Measurements from ENCODE around the gene ZBTB45. TPM values are rescaled to one million over a fixed set of nuclear protein-coding genes. Genes with fewer than 3 reads are reported as not detected.

The ZBTB45 gene
- total RNA-seq, 2 experiments from 2014 or later = 18.9 to 19.5 TPM

DNA sequence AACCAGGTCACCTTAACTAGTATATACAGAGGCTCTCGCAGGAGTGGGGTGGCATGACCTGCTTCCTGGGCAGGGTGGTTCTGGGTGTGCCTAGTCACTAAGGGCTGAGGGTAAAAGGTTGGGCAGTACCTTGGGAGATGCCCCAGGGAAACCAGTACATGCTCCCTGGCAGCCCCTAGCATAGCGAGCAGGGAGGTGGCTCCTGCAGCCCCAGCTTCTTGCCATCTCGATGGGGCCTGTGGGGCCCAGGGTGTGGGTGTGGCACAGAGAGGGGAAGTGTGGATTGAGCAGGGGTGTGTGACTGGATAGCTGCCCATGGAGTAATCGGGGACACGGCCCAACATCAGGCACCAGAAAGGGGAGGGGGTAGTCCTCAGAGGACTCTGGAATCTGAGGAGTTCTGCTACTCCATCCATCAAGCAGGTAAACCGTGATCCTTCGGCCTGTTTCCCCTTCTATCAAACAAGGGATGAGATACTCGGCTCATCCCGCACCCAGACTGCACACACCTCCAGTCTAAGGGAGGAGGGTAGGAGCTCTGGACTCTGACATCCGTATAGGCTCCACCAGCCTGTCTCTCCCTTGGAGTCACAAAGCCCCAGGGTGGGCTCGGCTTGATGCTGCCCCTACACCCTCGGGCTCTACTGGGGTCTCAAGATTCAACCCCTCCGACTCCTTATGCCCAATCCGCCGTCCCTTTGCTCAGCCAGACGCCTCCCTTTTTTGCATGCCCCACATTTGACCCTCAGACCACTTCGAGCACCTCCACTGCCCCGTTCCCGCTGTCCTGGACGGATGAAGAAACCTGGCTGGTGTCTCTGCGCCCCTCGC lies 1.1 kb downstream of the ZBTB45 start:
- Mint-ChIP-seq H3K4me1 (peaks cover 38% of the 10 kb centered on the region), H3K27ac (peak overlapping the region; percentile 92), H3K9me3 (no peaks in the 10 kb centered on the region), H3K36me3 (peaks cover 20% of the 10 kb centered on the region), H3K27me3 (no peaks in the 10 kb centered on the region), H3K4me3 (peak overlapping the region; percentile 99)
- POLR2A ChIA-PET = interaction anchor here (0.7 to 4.3 kb wide), 14 partner anchors 10 to 240 kb away, joined by 3 to 63 read pairs (median 6); partner anchors contain the start of genes CHMP2A, TRIM28, ZNF446 and ZNF497
- ATAC-seq (ENCODE audit: low read depth) (no peak), DNase-seq (no peak)

DNA sequence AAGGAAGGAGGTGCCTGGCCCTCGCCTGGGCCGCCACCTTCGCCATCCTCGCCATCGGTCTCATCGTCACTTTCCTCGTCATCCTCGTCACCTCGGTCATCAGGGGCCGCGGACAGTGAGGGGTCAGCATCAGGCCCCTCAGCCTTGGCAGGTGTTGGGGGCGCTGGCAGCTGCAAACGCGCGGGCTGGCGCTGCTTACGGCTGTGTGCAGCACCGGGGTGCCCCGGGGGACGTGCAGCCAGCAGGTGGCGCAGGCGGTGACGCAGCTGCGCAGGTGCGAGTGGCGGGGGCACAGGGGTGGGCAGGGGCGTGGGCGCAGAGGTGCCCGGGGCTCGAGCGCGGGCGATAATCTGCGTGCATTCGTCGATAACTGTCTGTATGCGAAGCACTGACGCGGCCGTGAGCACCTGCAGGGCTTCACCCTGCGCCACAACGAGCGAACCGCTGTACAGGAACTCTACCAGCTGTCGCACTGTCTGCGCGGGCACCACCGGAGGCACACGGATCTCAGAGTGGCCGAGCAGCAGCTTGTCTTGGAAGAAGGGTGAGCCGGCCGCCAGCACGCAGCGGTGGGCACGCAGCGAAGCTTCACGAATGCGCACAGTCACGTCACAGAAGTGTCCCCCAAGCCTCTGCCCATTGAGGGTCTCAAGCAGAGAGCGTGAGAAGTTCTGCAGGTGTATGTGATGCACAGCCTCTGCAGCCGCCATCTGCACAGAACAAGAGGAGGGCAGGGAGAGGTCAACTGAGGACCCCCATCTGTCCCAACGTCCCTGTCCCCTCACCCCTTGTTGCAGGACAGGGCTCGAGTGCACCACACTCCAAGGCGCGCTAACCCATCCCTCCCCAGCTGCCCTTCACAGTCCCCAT lies 2.4 kb downstream of the ZBTB45 start:
- no peak for DNase-seq
- Mint-ChIP-seq H3K4me1 (peaks cover 38% of the 10 kb centered on the region), H3K9me3 (no peaks in the 10 kb centered on the region), H3K27me3 (no peaks in the 10 kb centered on the region), H3K36me3 (peaks cover 20% of the 10 kb centered on the region), H3K27ac (peak overlapping the region; percentile 16), H3K4me3 (peak overlapping the region; percentile 25)
- POLR2A ChIA-PET = interaction anchor here (1.5 to 4.3 kb wide), 3 partner anchors 37 to 63 kb away, joined by 10 to 63 read pairs (median 37); partner anchors contain the start of gene CHMP2A
- no peak for ATAC-seq (ENCODE audit: low read depth)

DNA sequence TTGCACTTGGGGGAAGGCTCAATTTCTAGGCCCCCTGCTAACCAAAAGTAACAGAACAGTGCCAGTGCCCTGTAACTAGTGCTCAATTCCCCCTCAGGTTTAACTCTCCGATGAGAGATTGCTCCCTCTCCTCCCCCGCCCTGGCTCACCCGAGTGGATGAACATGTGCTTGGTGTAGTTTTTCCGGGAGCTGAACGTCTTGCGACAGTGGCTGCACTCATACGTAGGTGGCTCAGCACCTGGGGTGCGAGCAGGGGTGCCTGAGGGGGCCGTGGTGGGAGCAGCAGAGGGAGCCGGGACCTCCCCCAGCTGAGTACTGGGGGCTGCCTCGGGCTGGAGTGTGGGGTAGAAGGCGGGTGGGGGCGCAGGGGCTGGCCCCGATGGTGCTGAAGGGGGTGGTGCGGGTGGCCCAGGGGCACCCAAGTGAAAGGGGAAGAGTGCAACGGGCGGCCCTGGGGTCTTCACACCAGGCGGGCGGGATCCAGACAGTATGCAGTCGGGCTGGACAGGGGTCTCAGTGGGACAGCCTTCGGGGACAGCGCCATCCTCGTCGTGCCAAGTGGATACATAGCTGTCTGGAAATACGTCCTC lies 3.3 kb downstream of the ZBTB45 start:
- DNase-seq = no peak
- no peaks in the 10 kb centered on the region for H3K9me3 Mint-ChIP-seq
- H3K36me3 Mint-ChIP-seq = peaks cover 20% of the 10 kb centered on the region
- H3K27me3 Mint-ChIP-seq = no peaks in the 10 kb centered on the region
- H3K27ac Mint-ChIP-seq = peak overlapping the region; percentile 78
- ATAC-seq (ENCODE audit: low read depth) = no peak
- POLR2A ChIA-PET = no interaction called here
- peaks cover 38% of the 10 kb centered on the region for H3K4me1 Mint-ChIP-seq
- H3K4me3 Mint-ChIP-seq = peak overlapping the region; percentile 90

DNA sequence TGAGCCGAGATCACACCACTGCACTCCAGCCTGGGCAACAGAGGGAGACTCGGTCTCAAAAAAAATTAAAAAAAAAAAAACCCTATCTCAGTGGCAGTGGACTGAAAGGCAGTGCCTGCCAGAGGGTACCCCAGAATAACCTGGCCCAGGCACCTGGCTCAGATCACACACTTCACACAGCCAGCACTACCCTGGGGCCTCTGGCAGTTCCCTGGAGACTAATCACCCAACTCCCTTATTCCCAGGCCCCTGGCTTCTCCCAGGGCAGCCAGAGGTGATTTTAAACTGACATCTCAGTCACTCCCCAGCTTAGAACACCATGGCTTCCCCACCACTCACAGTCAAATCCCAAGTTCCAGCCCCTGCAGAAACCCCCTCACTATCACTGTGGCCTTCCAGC lies 4.4 kb downstream of the ZBTB45 start:
- Mint-ChIP-seq H3K4me1 (peaks cover 34% of the 10 kb centered on the region), H3K9me3 (no peaks in the 10 kb centered on the region), H3K4me3 (peak overlapping the region; percentile 90)

DNA sequence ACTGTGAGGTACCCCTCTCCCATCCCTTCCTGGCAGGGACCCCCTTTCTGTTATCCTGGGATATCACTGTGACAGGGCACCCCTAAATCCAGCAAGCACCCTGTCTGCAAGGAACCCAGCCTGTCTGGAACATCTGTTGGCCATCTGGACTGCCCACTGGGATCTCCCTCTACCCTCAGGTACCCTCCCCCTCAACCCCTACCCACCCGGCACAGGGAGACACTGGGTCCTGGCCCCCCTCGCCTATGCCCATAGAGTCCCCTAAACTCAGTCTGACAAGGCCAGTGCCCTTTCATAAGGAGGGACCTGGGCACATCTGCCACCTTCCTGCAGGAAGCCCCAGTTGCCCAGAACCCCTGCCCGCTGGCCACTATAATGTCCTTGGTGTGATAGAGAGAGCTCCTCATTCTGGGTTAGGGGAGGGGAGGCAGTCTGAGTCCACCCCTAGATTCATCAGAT lies 5.0 kb downstream of the ZBTB45 start:
- H3K4me1 Mint-ChIP-seq = peaks cover 29% of the 10 kb centered on the region
- H3K36me3 Mint-ChIP-seq = peaks cover 19% of the 10 kb centered on the region
- H3K9me3 Mint-ChIP-seq = no peaks in the 10 kb centered on the region
- peak overlapping the region; percentile 93 for H3K27ac Mint-ChIP-seq
- ATAC-seq (ENCODE audit: low read depth) (no peak), DNase-seq (no peak)
- H3K27me3 Mint-ChIP-seq = no peaks in the 10 kb centered on the region
- POLR2A ChIA-PET = interaction anchor here (0.8 to 1.8 kb wide), 12 partner anchors 13 to 332 kb away, joined by 3 to 25 read pairs (median 4); partner anchors contain the start of genes CHMP2A, TRIM28, ZNF274 and ZSCAN22
- peak overlapping the region; percentile 90 for H3K4me3 Mint-ChIP-seq

More for the DNA sequence above, 4.4 kb downstream of the ZBTB45 start:
- ATAC-seq (ENCODE audit: low read depth) = no peak
- POLR2A ChIA-PET = interaction anchor here (1.2 to 1.8 kb wide), 2 partner anchors 29 to 332 kb away, joined by 4 to 9 read pairs; partner anchors contain the start of genes TRIM28 and ZNF274
- Mint-ChIP-seq H3K27ac (peak overlapping the region; percentile 78), H3K36me3 (peaks cover 20% of the 10 kb centered on the region), H3K27me3 (no peaks in the 10 kb centered on the region)
- DNase-seq = no peak

DNA sequence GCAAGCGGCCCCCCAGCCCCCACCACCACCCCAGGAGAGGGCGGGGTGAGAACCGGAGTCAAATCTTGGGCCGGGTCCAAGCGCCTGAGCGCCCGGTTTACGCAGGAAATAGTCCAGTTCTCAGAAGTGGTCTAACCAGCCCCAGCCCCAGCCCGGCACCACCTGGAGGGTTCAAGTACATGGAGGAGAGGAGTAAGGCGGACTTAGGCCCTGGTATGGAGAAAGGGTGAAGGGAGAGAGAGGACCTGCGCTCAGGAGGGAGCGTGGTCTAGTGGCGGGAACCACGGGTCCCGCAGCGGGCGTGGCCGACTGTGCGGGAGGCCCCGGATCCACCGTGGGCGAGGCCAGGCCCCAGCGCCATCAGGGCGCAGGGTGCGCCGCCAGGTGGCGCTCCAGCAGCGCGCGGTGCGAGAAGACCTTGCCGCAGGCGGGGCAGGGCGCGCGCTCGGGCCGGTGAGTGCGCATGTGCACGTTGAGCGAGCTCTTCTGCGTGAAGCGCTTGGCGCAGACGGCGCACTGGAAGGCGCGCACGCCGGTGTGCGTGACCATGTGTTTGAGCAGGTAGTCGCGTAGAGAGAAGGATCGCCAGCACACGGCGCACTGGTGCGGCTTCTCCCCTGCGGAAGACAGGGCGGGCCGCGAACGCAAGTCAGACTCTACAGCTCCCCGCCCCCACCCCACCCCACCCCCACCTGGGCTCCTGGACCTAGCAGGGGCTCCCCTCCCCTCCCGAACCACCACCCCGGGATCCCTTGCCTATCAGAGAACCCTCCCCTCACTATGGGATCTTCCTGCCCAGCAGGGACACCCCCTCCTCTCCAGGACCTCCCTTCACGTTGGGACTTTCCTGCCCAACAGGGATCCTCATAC lies 5.7 kb downstream of the ZBTB45 start:
- POLR2A ChIA-PET = interaction anchor here (0.6 to 1.8 kb wide), 18 partner anchors 9 to 331 kb away, joined by 3 to 25 read pairs (median 4); partner anchors contain the start of genes CHMP2A, TRIM28, UBE2M and ZNF274

DNA sequence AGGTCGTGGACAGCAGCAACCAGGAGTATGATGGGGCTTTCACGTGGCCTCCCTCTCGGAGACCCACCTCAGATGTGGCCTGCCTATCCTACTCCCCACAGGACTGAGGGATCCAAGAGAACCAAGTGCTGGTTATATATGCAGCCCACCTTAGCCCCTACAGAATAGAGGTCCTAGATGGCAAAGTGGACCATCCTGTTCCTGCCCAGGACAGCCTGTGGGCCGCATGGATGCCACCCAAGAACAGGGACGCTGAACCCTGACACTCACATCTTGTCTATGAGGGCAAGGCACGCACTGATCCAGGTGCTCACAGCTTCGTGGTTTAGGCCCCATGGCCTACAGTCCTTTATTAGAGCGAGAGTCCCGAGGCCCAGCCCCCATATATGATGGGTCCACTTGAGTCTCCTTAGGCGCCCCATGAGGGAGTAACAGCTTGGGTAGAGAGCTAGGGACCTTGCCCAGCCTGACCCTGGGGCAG lies 6.4 kb downstream of the ZBTB45 start:
- ATAC-seq (ENCODE audit: low read depth) (no peak), DNase-seq (no peak)
- POLR2A ChIA-PET = interaction anchor here (0.6 to 1.8 kb wide), 16 partner anchors 8 to 330 kb away, joined by 3 to 25 read pairs (median 4); partner anchors contain the start of genes CHMP2A, TRIM28, UBE2M and ZNF274
- Mint-ChIP-seq H3K27ac (peak overlapping the region; percentile 93), H3K9me3 (no peaks in the 10 kb centered on the region), H3K4me1 (peaks cover 23% of the 10 kb centered on the region), H3K4me3 (peak overlapping the region; percentile 90), H3K36me3 (peaks cover 13% of the 10 kb centered on the region), H3K27me3 (no peaks in the 10 kb centered on the region)

More for the DNA sequence above, 5.7 kb downstream of the ZBTB45 start:
- Mint-ChIP-seq H3K27ac (peak overlapping the region; percentile 93), H3K36me3 (peaks cover 15% of the 10 kb centered on the region), H3K4me1 (peaks cover 27% of the 10 kb centered on the region), H3K27me3 (no peaks in the 10 kb centered on the region), H3K9me3 (no peaks in the 10 kb centered on the region), H3K4me3 (peak overlapping the region; percentile 90)
- DNase-seq = peak; percentile 99
- peak; percentile 90 for ATAC-seq (ENCODE audit: low read depth)

DNA sequence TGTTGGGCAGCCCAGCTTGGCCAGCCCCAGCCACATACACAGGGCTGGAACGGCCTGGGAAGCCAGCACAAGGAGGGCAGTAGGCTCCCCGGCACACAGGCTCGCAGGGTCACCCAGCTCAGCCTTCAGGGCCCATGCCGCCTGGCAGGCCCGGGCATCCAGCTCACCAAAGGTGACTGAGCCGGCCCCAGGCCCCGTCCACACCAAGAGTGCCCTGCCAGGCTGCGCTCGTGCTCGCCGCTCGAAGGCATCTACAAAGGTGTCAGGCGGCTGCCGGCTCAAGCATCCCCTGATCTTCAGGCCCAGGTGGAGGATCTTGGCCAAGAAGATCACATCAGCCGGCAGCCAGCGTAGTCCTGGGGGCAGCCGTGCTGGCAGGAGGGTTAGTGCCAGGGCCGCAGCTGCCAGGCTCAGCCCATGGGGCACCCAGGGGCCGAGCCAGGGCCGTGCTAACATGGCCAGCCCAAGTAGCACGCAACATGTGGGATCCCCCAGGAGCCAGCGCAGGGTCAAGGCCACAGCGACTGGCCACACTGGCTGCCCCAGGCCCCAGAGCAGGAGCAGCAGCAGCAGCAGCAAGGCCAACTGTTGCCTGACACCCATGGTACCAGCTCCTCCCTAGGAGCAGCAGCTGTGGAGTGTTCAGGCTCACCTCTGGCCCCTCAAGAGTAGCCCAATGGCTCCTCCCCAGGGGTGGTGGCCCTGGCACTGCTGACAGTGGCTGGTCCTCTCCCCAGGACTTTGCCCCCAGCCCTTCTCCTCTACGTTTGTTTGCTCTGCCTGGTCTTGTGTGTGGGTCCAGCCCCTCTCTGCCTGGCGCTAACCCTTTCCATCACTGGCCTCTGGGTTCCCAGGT lies 8.0 kb downstream of the ZBTB45 start, which contains the start of gene SLC27A5:
TSS of gene SLC27A5 (minus strand) at position 640 of the 856 bp plus-strand sequence. CDS start at position 603, 37 bp downstream.
- no peaks in the 10 kb centered on the region for H3K27me3 Mint-ChIP-seq
- ATAC-seq (ENCODE audit: low read depth) (no peak), DNase-seq (peak; percentile 31)
- H3K27ac Mint-ChIP-seq = peak within 1 kb of the TSS; percentile 62
- peaks cover 7% of the 10 kb centered on the region for H3K9me3 Mint-ChIP-seq
- H3K4me3 Mint-ChIP-seq = no peak within 1 kb of the TSS
- H3K36me3 Mint-ChIP-seq = peaks cover 15% of the 10 kb centered on the region
- peaks cover 17% of the 10 kb centered on the region for H3K4me1 Mint-ChIP-seq
- POLR2A ChIA-PET = no interaction called here

DNA sequence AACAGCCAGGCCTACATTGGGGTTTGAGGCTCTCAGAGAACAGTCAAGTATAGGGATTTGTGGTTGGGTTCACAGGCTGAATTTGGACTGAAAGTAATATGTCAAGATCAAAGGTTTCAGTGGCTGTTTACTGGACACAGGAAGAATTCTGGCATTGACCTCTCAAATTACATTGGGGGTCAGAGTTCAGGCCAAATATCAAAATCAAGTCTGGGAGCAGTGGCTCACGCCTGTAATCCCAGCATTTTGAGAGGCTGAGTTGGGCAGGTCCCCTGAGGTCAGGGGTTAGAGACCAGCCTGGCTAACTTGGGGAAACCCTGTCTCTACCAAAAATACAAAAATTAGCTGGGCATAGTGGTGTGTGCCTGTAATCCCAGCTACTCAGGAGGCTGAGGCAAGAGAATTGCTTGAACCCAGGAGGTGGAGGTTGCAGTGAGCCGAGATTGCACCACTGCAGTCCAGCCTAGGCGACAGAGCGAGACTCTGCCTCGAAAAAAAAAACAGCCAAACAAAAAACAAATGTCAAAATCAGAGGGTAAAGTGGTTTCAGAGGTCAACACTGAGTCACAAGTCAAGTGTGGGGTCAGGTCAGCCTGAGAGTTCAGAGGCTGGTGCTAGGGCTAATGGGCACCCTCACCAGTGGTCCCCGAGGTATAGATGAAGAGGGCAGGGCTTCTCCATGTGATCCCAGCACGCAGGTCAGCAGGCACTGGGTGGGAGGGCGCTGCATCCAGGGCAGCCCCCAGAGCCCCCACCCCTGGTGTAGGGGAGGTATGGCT lies 9.3 kb downstream of the ZBTB45 start:
- Mint-ChIP-seq H3K4me1 (peaks cover 8% of the 10 kb centered on the region), H3K27me3 (no peaks in the 10 kb centered on the region), H3K4me3 (no peak overlapping the region), H3K27ac (no peak overlapping the region), H3K36me3 (peaks cover 9% of the 10 kb centered on the region), H3K9me3 (peaks cover 7% of the 10 kb centered on the region)
- POLR2A ChIA-PET = no interaction called here
- DNase-seq = no peak
- ATAC-seq (ENCODE audit: low read depth) = no peak

DNA sequence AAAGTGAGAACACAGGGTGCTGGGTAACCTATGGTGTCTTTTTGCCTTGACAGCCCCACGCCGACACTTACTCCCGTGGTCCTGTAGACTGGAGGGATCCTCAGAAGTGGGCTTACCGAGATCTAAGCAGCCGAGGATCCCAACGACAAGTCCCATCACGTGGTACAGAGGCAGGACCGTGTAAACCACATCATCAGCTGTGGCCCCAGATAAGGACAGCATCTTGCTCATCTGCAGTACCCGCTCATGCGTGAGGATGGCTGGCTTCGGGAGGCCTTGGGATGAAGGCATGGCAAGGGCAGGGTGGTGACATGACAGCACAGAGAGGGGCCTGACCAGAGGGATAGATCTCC lies 9.9 kb downstream of the ZBTB45 start:
- DNase-seq (no peak), ATAC-seq (ENCODE audit: low read depth) (no peak)
- H3K4me1 Mint-ChIP-seq = peaks cover 3% of the 10 kb centered on the region
- no peak overlapping the region for H3K4me3 Mint-ChIP-seq
- H3K27ac Mint-ChIP-seq = no peak overlapping the region
- POLR2A ChIA-PET = no interaction called here
- H3K9me3 Mint-ChIP-seq = peaks cover 7% of the 10 kb centered on the region
- no peaks in the 10 kb centered on the region for H3K27me3 Mint-ChIP-seq
- H3K36me3 Mint-ChIP-seq = peaks cover 7% of the 10 kb centered on the region
